KG1 (cell line): ENCODE results near the gene ADPRHL1.

ENCODE experiments used
- DNase-seq: peaks from one replicate; lab custom pipeline; 2025; lab: John Stamatoyannopoulos, UW

The ADPRHL1 gene

GRCh38 chr13:113431171-113431570, 22.1 kb downstream of the ADPRHL1 start:
- no peak for DNase-seq

DNA sequence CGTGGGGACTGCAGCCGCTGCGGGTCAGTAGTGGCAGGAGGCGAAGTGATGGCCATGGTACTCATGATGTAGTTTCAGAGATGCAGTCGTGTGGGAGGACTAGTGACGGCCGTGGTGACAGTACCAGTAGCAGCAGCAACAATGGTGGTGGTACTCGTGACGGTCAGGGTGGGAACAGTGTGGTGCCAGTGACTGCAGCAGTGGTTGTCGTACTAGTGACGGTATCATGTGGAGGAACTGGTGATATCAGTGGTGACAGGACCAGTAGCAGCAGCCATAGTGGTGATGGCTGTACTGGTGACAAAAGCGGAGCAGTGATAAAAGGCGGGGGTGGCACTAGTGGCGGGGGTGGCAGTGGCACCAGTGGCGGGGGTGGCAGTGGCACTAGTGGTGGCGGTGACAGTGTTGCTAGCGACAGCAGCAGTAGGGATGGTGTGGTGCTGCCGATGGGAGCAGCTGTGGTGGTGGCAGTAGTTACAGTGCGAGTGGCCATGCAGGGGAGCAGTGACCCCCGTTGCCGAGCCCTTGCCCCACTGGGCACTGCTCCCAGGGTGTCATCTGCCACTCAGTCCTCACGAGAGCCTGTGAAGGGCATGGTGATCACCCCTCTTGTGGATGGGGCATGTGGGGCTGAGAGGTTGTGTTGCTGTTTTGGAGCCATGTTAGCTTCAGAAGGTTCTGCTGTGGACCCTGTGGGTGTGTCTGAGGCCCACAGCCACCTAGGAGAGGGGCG, 22.7 kb downstream of the ADPRHL1 start:
- DNase-seq: no peak

GRCh38 chr13:113429608-113429985, 23.7 kb downstream of the ADPRHL1 start:
- no peak for DNase-seq

DNA sequence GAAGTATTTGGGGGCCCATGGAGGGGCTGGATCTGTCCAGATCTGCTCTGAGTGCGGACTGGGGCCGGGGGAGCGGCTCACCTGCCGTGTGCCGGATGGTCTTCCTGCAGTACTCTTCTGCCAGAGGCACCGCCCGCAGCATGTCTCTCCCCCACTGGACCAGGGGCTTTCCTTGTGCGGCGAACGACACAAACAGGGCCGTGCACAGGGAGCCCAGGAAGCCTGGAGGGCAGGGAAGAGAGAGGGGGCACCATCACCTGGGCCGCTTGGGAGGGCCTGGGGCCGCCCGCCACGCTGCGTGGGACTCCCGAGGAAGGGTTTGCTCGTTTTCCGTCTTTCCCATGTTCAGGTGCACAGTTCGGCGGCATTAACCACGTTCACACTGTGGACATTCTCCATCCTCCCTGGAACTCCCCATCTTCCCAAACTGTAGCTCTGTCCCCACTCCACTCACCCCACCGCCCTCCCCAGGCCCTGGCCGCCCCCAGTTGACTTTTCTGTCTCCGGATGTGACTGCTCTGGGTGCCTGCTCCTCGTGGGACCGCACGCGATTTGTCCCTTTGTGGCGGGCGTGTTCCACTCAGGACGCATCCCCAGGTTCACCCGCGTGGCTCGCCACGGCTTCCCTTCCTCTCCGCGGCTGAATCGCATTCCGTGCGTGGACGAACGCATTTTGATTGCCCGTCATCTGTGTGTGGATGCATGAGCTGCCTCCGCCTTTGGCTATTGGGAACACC, 24.2 kb downstream of the ADPRHL1 start:
- DNase-seq: no peak

- DNase-seq: no peak
Observed at GRCh38 chr13:113428469-113428865, 24.8 kb downstream of the ADPRHL1 start.

DNA sequence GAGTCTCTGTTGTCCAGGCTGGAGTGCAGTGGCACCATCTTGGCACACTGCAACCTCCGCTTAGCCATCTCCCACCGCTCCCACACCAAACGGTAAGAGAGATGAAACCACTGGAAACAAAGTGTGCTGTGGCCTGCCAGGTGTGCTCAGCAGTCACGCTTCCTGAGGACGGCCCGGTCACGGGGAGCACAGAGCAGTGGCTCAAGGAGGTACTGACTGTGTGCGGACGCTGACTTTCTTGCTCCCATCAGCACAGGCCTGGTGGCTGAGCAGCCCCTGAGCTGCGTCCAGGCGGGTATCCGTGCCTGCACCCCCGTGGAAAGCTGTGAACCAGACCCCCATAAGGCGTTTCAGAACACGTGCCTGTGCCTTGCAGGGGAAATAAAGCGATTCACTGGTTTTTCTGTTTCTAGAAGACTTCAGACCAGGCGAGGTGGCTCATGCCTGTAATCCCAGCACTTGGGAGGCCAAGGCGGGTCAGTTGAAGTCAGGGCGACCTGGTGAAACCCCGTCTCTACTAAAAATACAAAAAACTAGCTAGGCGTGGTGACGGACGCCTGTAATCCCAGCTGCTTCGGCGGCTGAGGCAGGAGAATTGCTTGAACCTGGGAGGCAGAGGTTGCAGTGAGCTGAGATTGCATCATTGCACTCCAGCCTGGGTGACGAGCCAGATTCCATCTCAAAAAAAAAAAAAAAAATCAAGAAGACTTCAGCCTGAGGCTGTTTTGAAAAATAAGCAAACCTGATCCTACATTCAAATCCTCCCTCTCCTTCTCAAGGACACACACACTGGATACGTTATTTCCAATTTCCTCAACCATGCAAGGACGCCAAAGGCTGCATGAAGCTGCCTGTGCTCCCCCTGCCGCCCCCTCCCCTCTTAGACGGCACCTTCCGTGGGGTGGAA, 25.5 kb downstream of the ADPRHL1 start:
- no peak for DNase-seq

GRCh38 chr13:113426591-113426986, 26.7 kb downstream of the ADPRHL1 start:
- DNase-seq: no peak

- no peak for DNase-seq
Observed at GRCh38 chr13:113425941-113426590, 27.2 kb downstream of the ADPRHL1 start.

DNA sequence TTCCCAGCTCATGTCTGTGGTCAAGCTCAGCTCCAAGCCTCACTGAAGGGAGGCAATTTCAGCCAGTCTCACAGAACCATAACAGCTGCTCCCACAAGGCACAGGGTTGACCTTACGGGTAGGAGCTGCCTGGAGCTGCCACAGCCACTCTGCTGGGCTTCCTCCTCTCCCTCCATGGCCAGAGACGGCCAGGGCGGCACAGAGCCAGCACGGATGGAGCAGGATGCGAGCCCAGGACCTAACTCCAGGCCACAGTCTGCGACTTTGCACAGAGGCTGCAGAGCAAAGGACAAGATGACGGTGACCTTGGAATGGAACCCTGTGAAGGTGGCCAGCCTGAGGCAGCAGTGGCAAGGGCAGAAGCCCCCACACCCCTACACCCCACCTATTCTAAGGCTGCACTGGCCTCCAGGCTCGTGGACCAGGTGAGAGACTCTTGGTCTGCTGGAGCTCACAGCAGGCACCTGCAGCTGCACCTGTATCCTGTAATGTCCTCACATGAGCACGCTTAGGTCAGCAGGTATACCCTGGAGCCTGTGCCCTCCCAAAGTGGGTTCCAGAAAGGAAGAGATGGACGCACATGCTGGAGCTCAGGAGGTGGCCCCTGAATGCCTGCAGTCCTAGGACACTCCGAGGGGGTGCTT, 29.6 kb downstream of the ADPRHL1 start:
- DNase-seq: no peak

- no peak for DNase-seq
Observed at GRCh38 chr13:113422807-113423519, 30.3 kb downstream of the ADPRHL1 start.

DNA sequence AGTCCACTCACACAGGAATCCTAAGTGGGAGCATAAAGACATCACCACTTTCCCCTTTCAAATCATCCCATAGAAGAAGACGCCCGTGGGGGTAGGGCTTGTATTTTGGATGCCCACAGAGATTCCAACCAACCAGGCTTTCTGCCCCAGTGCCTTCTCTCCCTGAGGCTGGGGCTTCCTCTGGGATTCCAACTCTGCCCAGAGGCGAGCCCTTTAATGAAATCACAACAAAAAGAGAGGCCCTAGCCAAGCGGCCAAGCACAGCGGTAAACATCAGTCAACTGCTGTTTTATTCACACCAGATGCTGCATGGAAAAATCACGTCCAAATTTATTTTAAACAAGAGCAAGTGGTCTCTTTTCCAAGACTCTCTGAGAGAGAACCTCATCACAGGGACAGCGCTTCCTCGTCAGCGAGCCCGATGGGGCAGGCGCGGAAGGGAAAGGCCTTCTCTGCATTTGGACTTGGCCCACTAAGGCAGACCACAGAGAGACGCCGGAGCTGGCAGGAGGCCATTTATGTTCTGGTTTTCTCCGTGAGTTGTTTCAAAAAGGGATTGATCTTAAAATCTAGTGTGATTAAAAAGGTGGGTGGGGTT, 31.5 kb downstream of the ADPRHL1 start:
- DNase-seq: no peak

DNA sequence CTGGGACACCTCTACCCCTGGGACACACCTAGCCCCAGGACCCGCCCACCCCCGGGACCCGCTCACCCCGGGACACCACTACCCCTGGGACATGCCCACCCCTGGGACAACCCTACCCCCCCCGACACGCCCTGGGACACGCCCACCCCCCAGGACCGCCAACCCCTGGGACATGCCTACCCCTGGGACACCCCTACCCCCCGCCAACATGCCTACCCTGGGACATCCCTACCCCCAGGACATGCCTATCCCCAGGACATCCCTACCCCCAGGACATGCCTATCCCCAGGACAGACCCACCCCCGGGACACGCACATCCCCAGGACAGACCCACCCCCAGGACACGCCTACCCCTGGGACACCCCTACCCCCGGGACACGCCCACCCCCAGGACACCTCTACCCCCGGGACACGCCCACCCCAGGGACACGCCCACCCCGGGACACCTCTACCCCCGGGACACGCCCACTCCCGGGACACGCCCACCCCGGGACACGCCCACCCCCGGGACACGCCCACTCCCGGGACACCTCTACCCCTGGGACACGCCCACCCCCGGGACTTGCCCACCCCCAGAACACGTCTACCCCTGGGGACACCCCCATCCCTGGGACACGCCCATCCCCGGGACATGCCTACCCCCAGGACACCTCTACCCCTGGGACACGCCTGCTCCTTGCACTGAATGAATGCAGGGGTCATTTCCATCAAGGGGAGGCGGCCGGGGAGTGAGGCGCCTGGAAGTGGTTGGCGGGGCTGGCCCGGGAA, 32.3 kb downstream of the ADPRHL1 start:
- no peak for DNase-seq

GRCh38 chr13:113420232-113420631, 33.1 kb downstream of the ADPRHL1 start:
- no peak for DNase-seq

- DNase-seq: no peak
Observed at GRCh38 chr13:113419531-113420193, 33.6 kb downstream of the ADPRHL1 start.

DNA sequence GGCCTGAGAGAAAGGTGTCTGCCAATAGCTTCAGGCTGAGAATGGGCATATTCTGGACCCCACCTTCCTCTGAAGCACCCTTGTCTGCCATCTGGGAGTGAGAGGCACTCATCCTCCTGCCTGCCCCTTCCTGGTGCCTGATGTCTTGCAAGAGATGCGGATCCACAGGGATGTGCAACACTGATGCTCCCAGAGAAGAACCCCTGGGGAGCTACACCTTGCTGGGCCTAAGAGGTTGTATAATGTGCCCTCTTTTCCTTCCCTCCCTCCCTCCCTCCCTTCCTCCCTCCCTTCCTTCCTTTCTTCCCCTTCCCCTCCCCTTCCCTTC, 34.6 kb downstream of the ADPRHL1 start:
- no peak for DNase-seq

DNA sequence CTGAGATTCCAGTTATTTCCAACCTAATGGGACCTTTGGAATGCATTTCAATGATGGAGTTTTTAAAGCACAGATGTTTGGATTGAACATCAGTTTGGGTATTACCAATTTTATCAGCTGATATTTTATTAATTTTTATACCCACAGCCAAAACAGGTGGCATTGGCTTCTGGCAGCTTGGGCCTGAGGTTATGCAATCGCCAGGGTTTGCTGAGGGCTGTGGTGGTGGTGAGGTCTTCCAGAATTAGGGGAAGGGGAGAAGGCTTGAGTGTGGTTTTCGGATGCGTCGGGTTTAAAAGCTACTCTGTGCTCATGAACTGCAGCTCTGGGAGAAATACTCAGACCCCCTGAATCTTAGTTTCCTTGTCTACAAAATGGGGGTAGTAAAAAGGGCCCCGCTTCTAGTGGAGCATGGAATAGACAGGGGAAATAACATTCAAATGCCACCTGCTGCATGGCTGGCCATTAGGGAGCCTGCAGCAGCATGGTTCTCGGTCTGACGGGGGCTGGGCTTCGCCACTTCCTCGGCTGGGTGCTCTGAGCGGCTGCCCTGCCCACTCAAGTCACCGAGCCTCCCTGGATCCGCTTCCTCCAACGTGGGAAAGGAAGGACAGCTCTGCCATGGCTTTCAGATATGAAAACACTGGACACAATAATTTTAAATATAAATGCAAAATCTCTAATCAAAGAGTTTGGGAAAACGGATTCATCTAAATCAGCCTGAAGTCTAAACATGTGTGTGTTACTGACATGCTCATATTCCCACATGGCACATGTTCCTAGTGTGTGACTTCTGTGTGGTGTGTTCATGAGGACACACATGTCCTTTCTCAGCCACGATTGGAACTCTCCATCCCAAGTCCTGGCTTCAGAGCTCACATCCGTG, 35.2 kb downstream of the ADPRHL1 start:
- no peak for DNase-seq

GRCh38 chr13:113417008-113417751, 36.1 kb downstream of the ADPRHL1 start:
- no peak for DNase-seq

GRCh38 chr13:113415825-113416224, 37.5 kb downstream of the ADPRHL1 start:
- DNase-seq: no peak
